Measurements from ENCODE around the gene KIAA0408. TPM values are rescaled to one million over a fixed set of nuclear protein-coding genes. Genes with fewer than 3 reads are reported as not detected.
"Not testable (repeated sequence)": the region's sequence is repeated elsewhere in the genome, so short reads cannot be mapped to it uniquely, and the experiment has no call there.

Gene KIAA0408
- total and polyA plus RNA-seq, 4 donors, result 0.07 to 0.28 TPM; not detected in 2

GRCh38 chr6:127415096-127415495 lies 44.1 kb downstream of the KIAA0408 start:
- Histone ChIP-seq H3K27me3 (ENCODE audit: control insufficient read depth in 4 of 4, insufficient read depth in 4 of 4, low read length in 3 of 4) (no peaks in the 10 kb centered on the region), H3K9me3 (ENCODE audit: control insufficient read depth in 4 of 4, low read length in 3 of 4) (no peaks in the 10 kb centered on the region), H3K36me3 (ENCODE audit: control insufficient read depth in 4 of 4, insufficient read depth in 3 of 4, low read depth in 1 of 4, low read length in 3 of 4) (no peaks in the 10 kb centered on the region), H3K27ac (ENCODE audit: low read depth in 1 of 2, low read length in 2 of 2) (no peak overlapping the region), H3K4me1 (ENCODE audit: control insufficient read depth in 4 of 4, insufficient read depth in 4 of 4, low read length in 3 of 4) (no peaks in the 10 kb centered on the region), H3K4me3 (ENCODE audit: low read depth in 1 of 3, low read length in 3 of 3) (no peak overlapping the region), H3K9ac (ENCODE audit: low read depth in 1 of 2, low read length in 2 of 2) (no peak overlapping the region)
- 75% methylated on average over 2 of the region's 2 CpGs for WGBS
- DNase-seq (ENCODE audit: low spot score), result no peak
- TF ChIP-seq REST (IDR thresholded peaks at IDR 0.05), result no peak
- no peak for TF ChIP-seq SP1 (IDR thresholded peaks at IDR 0.05)
- TF ChIP-seq FOXA2 (IDR thresholded peaks at IDR 0.05), result no peak

GRCh38 chr6:127413123-127413522 lies 46.1 kb downstream of the KIAA0408 start:
- not testable (repeated sequence) for H3K4me3 ChIP-seq (ENCODE audit: low read depth in 1 of 3, low read length in 3 of 3); H3K9ac ChIP-seq (ENCODE audit: low read depth in 1 of 2, low read length in 2 of 2); H3K36me3 ChIP-seq (ENCODE audit: control insufficient read depth in 4 of 4, insufficient read depth in 3 of 4, low read depth in 1 of 4, low read length in 3 of 4); H3K27ac ChIP-seq (ENCODE audit: low read depth in 1 of 2, low read length in 2 of 2); H3K4me1 ChIP-seq (ENCODE audit: control insufficient read depth in 4 of 4, insufficient read depth in 4 of 4, low read length in 3 of 4); H3K9me3 ChIP-seq (ENCODE audit: control insufficient read depth in 4 of 4, low read length in 3 of 4); H3K27me3 ChIP-seq (ENCODE audit: control insufficient read depth in 4 of 4, insufficient read depth in 4 of 4, low read length in 3 of 4); DNase-seq (ENCODE audit: low spot score)
- WGBS, result 75% methylated on average over 4 of the region's 4 CpGs

GRCh38 chr6:127412016-127412415 lies 47.2 kb downstream of the KIAA0408 start:
- not testable (repeated sequence) for H3K36me3 ChIP-seq (ENCODE audit: control insufficient read depth in 4 of 4, insufficient read depth in 3 of 4, low read depth in 1 of 4, low read length in 3 of 4); H3K9ac ChIP-seq (ENCODE audit: low read depth in 1 of 2, low read length in 2 of 2); H3K4me3 ChIP-seq (ENCODE audit: low read depth in 1 of 3, low read length in 3 of 3); H3K4me1 ChIP-seq (ENCODE audit: control insufficient read depth in 4 of 4, insufficient read depth in 4 of 4, low read length in 3 of 4); H3K27ac ChIP-seq (ENCODE audit: low read depth in 1 of 2, low read length in 2 of 2); DNase-seq (ENCODE audit: low spot score); H3K9me3 ChIP-seq (ENCODE audit: control insufficient read depth in 4 of 4, low read length in 3 of 4); H3K27me3 ChIP-seq (ENCODE audit: control insufficient read depth in 4 of 4, insufficient read depth in 4 of 4, low read length in 3 of 4)
- 95% methylated on average over 8 of the region's 8 CpGs for WGBS

Small RNA genes within 50 kb of the gene (small RNA-seq; reads per million reads assigned to genes)
- not detected for gene KIAA0408

Other genes with a start within 250 kb of the KIAA0408 start
- 10 to 100 TPM; 18.9 to 32.7 TPM for gene RNF146, start 192.5 kb downstream of the KIAA0408 start, total RNA-seq
- gene RNF146, start 192.5 kb downstream of the KIAA0408 start, polyA plus RNA-seq, result 10 to 100 TPM; 11.5 to 12.9 TPM
- gene ECHDC1, start 115.8 kb downstream of the KIAA0408 start, total RNA-seq, result 10 to 100 TPM; 28.8 to 66.2 TPM
- gene ECHDC1, start 115.8 kb downstream of the KIAA0408 start, polyA plus RNA-seq, result 10 to 100 TPM; 50.4 to 51.3 TPM
- under 1 TPM; 0.08 to 0.09 TPM for gene C6orf58, start 117.8 kb upstream of the KIAA0408 start, total RNA-seq
- not detected for gene C6orf58, start 117.8 kb upstream of the KIAA0408 start, polyA plus RNA-seq